GM12892 (cell line): Measurements from ENCODE around the gene TTC39B.

Source experiments
- POLR2A ChIP-seq: IDR thresholded peaks from 2 replicates; pipeline ENCODE4 v1.6.1; 2011; ENCODE audit warnings: low read depth, low read length, control low read depth
- POLR2AphosphoS5 ChIP-seq: IDR thresholded peaks from 2 replicates; pipeline ENCODE4 v1.6.1; 2011; ENCODE audit warnings: low read depth, low read length, control low read depth

- no peak for TF ChIP-seq POLR2A
- TF ChIP-seq POLR2AphosphoS5 = no peak
Observed at GRCh38 chr9:15149450-15149849, 157.6 kb downstream of the TTC39B start.
